Measurements from ENCODE around the gene SPINT2. TPM values are rescaled to one million over a fixed set of nuclear protein-coding genes. Genes with fewer than 3 reads are reported as not detected.

Gene SPINT2
- polyA plus RNA-seq, 2 of the 4 experiments (the other 2 are of a cell fraction), result 291 to 343 TPM

GRCh38 chr19:38267761-38268483 lies 3.5 kb downstream of the SPINT2 start:
- WGBS (ENCODE audit: missing lambda C conversion rate), result 15% methylated on average over 12 of the region's 12 CpGs
- CTCF ChIA-PET, result interaction anchor here (0.8 to 18.2 kb wide), 13 partner anchors 10 to 366 kb away, joined by 3 to 259 read pairs (median 7); partner anchors contain the start of genes CATSPERG, PPP1R14A and PSMD8
- POLR2A ChIA-PET, result interaction anchor here (0.5 to 8.8 kb wide), 5 partner anchors 23 to 561 kb away, joined by 4 to 127 read pairs (median 5); partner anchors contain the start of genes C19orf33, KCNK6 and PSMD8

More at GRCh38 chr19:38267761-38268483, 3.5 kb downstream of the SPINT2 start:
- Histone ChIP-seq H3K4me2 (peak overlapping the region; percentile 76), H3K9me3 (no peaks in the 10 kb centered on the region), H3K4me3 (peak overlapping the region; percentile 3), H3K27ac (peak overlapping the region; percentile 89 to 91), H3K4me1 (peaks cover 88% of the 10 kb centered on the region)
- peak; percentile 93 for FAIRE-seq
- 0 out of 6 replicates have a peak, but pooled peaks of 1 of the 2 experiments have one; percentile 0 for ATAC-seq
- peak; percentile 70 to 81 for DNase-seq (ENCODE audit: low read depth in 1 of 2, low spot score in 1 of 2)
- TF ChIP-seq POLR2A (IDR thresholded peaks at IDR 0.05; ENCODE audit: low read length), result no peak
- TF ChIP-seq ZC3H11A (IDR thresholded peaks at IDR 0.05), result no peak
- no peak for TF ChIP-seq GATA3 (IDR thresholded peaks at IDR 0.05; ENCODE audit: borderline replicate concordance)
- no peak for TF ChIP-seq USF2 (IDR thresholded peaks at IDR 0.05)
- no peak for TF ChIP-seq CBX8 (IDR thresholded peaks at IDR 0.05)
- no peak for TF ChIP-seq SMC3 (IDR thresholded peaks at IDR 0.05)
- peak in 1 of 2 experiments; percentile 41; a peak in 1 of 4 replicates for TF ChIP-seq CEBPB (IDR thresholded peaks at IDR 0.05)
- peak; percentile 14 to 26; a peak in 1 of 5 replicates for TF ChIP-seq EP300 (IDR thresholded peaks at IDR 0.05)
- TF ChIP-seq MAX (IDR thresholded peaks at IDR 0.05), result 0 out of 2 replicates have a peak, but pooled peaks have one; percentile 39
- 0 out of 2 replicates have a peak, but pooled peaks have one; percentile 51 for TF ChIP-seq PBX3 (IDR thresholded peaks at IDR 0.05)
- TF ChIP-seq MAFK (IDR thresholded peaks at IDR 0.05; ENCODE audit: partially characterized antibody), result no peak
- no peak for TF ChIP-seq ZNF302 (CRISPR knock-in tag; IDR thresholded peaks at IDR 0.05)
- no peak for TF ChIP-seq ELK1 (IDR thresholded peaks at IDR 0.05; ENCODE audit: low read depth, low read length)
- 0 out of 2 replicates have a peak, but pooled peaks have one; percentile 3 for TF ChIP-seq HES2 (IDR thresholded peaks at IDR 0.05)
- peak; percentile 27 to 61; a peak in 1 of 5 replicates for TF ChIP-seq JUN (IDR thresholded peaks at IDR 0.05)
- TF ChIP-seq E2F6 (IDR thresholded peaks at IDR 0.05; ENCODE audit: borderline replicate concordance, low read depth), result no peak
- TF ChIP-seq FOSB (CRISPR knock-in tag; IDR thresholded peaks at IDR 0.05), result no peak
- no peak for TF ChIP-seq MAZ (IDR thresholded peaks at IDR 0.05; ENCODE audit: borderline replicate concordance, low read depth, low read length)
- TF ChIP-seq PHF8 (IDR thresholded peaks at IDR 0.05; ENCODE audit: borderline replicate concordance, low read depth), result no peak
- 0 out of 2 replicates have a peak, but pooled peaks have one; percentile 7 for TF ChIP-seq HOXB13 (CRISPR knock-in tag; IDR thresholded peaks at IDR 0.05; ENCODE audit: low read depth)
- TF ChIP-seq CBX2 (IDR thresholded peaks at IDR 0.05; ENCODE audit: borderline replicate concordance, low read depth), result no peak
- TF ChIP-seq KDM5A (IDR thresholded peaks at IDR 0.05), result no peak
- 0 out of 2 replicates have a peak, but pooled peaks have one; percentile 18 for TF ChIP-seq TP53 (CRISPR knock-in tag; IDR thresholded peaks at IDR 0.05)
- no peak for TF ChIP-seq CHD4 (IDR thresholded peaks at IDR 0.05; ENCODE audit: borderline replicate concordance)
- TF ChIP-seq KDM1A (IDR thresholded peaks at IDR 0.05; ENCODE audit: low read depth), result no peak
- TF ChIP-seq BCL3 (IDR thresholded peaks at IDR 0.05), result 0 out of 3 replicates have a peak, but pooled peaks have one; percentile 17
- TF ChIP-seq MYC (IDR thresholded peaks at IDR 0.05; ENCODE audit: borderline replicate concordance, low read length), result no peak
- no peak for TF ChIP-seq NFE2L2 (conservative IDR thresholded peaks at IDR 0.05; ENCODE audit: low read length)
- no peak for TF ChIP-seq ZSCAN20 (CRISPR knock-in tag; IDR thresholded peaks at IDR 0.05)
- no peak for TF ChIP-seq BHLHE40 (IDR thresholded peaks at IDR 0.05; ENCODE audit: low read depth, low read length)
